CD4-positive, alpha-beta T cell treated with Interleukin-15 for 4 hours (primary cell): ENCODE measurements around the gene OR2W3.
A peak's percentile ranks its signal among the peaks of the same experiment; 100 is the strongest.

Experiments used
- DNase-seq: peaks from one replicate; pipeline ENCODE4 v3.0.0-alpha.2; 2020; ENCODE audit warnings: low spot score

OR2W3 gene

DNA sequence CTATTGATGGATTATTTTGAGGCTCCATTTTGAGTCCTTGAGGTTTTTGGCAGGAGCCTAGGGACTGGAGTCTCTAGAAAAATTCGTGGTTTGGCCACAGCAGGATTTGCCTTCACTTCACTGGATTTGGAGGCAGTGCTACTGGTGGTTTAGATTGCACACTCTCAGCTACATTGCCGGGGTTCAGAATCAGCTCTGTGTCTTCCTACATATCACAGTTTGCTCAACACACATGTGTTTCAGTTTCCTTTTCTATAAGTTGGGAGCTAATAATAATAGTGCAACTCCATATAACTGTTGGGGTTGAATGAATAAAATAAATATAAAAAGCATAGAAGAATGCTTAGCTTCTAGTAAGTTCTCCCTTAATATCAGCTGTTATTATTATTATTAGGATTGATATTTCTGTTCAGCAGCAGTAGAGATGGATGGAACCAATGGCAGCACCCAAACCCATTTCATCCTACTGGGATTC lies at the start of gene OR2W3:
OR2W3 (plus strand) TSS at position 425 of the 475 bp plus-strand sequence; CDS start at position 425, 0 bp downstream.
- no peak for DNase-seq

DNA sequence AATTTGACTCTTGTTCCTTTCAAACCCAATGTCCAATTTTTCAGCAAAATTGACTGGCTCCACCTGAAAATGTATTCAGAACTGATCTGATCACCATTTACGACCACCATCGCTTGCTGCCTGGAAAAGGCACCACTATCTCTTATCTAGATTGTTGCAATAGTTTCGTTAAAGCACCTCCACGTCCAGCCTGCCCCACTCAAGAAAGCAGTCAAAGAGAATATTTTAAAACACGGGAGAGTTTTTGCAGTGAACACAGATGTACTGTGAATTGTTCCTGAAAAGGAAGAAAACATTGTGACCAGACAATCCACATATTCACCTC lies 49.7 kb upstream of the OR2W3 start:
- no peak for DNase-seq

DNA sequence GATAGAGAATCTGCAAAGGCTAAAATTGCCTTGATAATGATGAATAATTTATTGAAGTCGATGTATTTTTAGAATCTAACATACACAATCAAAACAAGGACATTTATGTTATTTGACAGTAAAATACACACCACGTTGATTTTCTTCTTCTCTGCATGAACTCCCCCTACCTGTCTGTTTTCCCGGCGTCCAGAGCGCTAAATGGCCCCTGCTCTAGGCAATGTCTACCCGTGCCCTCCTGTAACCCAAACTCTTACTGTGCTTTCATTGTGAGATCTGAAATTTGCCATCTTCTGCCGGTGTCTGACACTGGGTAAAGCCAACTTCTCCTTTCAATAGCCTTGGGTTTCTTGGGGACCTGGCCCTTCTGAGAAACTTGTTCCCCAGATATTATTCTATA lies 47.0 kb upstream of the OR2W3 start:
- no peak for DNase-seq

DNA sequence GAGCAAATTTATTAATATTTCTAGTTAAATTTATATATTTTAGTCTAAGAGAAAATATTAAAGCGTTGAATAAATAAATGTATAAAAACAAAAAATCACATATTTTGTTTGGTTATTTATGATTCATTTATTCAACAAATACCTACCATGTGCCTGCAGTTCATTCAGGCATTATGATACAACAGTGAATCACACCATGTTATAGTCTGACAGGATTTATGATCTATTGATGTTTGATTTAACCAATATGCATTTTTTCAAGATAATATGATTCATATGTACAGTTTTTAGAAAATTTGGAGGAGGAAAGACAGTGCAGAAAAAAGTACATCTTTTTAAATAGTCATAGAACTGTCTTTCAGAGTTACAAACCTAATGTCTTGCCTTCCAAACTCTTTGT lies 45.8 kb upstream of the OR2W3 start:
- DNase-seq, result no peak

DNA sequence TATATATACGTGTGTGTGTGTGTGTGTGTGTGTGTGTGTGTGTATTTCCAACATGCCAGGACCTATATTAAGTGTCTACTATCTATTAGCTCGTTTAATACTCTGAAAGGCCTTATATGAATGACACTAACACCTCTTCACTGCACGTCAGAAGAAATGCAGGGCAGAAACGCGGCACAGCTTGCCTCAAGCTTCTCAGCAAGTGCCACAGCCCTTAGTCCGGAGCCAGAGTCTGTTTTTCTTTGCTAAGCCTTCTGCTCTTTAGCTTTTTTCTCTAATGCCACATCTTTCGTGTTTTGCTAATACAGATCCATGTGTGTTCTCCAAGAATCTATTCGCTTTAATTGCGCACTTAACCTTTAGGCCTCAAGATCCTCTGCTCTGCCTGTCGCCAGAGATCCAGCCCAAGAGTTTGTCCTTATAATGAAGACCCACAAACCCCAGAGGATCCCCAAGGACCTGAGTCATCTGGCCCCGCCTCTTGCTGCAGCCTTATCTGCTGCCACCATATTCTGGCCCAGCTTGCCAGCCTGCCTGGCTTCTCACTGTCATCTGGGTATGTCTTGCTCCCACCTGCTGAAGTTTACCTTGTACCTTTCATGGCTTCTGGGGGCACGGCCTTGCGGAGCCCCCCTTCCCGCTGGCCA lies 40.4 kb upstream of the OR2W3 start:
- no peak for DNase-seq

DNA sequence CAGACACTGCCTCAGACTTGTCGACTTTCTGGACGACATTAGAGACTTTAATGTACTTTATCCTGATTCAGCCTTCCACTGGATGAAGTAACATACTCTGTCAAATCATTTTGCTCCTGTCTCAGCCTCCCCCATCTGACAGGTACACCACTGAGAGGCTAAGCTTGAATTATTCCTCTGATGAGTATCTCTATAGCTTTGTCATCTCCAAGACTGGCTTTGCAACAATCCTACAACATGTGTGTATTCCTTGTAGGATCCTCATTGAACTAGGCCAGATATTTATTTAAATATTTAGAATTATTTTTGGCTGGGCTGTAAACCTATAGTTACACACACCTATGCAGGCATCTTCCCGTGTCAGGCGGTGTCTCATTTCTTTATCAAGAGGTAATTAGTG lies 39.5 kb upstream of the OR2W3 start:
- no peak for DNase-seq

DNA sequence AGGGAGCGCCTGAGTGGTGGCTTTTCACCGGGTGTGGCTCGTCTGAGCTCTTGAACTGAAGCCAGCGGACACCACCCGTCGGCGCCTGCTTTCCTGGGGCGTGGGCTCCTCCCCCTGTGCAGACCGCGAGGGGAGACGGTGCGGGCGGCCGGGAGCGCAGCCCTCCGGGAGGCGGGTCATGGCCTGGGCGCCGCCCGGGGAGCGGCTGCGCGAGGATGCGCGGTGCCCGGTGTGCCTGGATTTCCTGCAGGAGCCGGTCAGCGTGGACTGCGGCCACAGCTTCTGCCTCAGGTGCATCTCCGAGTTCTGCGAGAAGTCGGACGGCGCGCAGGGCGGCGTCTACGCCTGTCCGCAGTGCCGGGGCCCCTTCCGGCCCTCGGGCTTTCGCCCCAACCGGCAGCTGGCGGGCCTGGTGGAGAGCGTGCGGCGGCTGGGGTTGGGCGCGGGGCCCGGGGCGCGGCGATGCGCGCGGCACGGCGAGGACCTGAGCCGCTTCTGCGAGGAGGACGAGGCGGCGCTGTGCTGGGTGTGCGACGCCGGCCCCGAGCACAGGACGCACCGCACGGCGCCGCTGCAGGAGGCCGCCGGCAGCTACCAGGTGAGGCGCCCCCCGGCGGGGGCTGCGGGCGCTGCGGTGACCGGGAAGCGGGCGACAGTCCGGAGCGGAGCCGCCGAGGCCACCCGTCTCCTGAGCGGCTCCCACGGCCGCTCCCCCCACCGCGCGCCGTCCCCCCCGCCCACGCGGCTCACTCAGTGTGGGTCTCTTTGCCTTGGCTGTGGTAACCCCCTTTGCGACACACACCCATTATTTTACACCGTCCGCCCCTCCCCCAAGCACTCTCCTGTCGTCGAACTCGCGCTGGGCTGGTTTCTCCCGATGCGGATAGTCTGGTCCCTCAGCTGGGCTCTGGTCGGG lies 38.1 kb upstream of the OR2W3 start, which contains the start of gene TRIM58:
TRIM58 (plus strand) TSS at position 119 of the 916 bp plus-strand sequence; CDS start at position 179, 60 bp downstream.
- no peak for DNase-seq

DNA sequence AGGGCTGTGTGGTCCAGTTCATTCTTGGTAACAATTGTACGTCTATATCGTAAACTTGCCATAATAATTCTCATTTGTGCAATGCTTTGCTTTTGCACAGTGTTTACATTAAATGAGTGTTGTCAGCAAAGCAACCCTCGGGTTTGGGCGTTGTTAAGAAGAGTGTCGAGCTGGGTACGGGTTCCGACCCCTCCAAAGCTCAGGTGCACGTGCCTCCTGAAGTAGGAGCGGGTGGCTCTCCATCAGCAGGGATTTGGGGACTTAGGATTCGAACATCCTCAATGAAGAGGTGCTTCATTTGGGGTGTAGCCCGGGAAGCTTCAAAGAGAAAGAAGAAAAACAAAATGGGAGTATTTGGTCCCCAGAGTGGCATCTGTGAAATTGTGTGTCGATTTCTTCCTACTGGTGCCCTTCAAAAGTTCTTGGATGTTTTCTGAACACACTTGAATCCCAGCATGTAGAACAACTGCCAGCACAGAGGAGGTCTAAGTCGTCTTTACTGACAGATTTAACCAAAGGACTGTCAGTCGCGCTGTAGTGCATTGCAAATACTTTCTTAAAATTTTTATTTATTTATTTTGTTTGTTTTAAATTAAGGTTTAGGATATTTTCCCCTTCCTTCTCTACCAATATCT lies 37.3 kb upstream of the OR2W3 start:
- DNase-seq, result no peak

DNA sequence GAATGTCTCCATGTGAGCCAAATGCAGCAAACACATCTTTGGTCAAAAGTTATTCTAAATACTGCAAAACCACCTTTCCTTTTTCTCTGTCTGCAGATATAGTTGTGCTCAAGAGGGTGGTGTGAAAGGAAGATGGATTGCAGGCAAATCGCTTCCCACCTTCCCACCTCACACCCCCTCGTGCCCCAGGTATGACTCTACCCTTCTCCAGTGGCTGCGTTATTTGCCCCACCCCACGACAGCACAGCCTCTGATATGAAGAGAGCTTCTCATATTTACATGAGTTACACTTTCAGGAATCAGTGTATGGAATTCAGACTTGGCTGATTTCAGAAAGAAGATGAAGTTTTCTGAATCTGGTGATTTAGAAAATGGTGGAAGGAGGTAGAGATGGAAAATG lies 32.6 kb upstream of the OR2W3 start:
- DNase-seq, result no peak

DNA sequence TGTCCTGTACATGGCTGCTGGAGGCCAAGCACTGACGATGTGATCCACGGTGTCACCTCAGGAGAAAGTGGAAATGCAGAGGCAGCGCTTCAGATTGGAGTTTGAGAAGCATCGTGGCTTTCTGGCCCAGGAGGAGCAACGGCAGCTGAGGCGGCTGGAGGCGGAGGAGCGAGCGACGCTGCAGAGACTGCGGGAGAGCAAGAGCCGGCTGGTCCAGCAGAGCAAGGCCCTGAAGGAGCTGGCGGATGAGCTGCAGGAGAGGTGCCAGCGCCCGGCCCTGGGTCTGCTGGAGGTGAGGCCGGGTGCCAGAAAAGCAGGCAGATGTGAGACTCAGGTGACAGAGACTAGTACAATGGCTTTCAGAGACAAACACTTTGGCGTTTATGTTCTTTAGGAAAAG lies 30.7 kb upstream of the OR2W3 start:
- DNase-seq, result no peak

DNA sequence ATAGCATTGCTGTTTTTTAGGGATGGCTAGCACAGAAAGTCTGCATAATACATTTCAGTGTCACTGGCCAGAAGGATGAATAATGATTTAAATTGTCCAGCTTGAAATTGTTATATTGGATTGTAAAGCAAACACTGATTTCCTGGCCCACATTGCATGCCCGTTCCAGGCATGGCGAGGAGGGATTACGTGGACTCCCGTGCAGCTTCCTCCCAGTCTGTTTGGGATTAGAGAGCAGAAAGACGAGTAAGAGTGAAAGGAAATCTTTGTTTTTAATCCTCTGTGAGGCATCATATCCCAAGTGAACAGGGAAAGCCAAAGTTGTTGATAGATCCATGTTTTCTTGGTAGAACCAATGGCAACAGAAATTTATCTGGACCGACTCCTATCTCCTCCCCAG lies 30.0 kb upstream of the OR2W3 start:
- no peak for DNase-seq

DNA sequence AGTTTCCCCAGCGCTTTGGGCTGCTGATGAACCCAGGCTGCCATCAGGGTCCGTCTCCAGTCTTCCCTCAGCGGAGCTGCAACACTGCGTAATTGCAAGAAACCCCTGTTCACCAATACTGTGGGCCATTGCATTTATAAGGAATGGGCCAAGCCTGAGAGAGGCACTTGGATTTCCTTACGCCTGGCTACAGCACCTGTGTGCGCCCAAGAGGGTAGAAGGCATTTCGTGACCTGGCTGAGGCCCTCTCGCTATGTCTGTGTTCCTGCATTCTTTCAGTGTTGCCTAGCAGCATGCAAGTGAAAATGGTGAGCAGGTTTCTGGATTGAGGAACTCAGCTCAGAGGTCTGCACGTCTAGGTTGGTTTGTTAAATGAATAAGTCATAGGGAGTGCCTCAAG lies 12.0 kb upstream of the OR2W3 start:
- DNase-seq, result no peak

DNA sequence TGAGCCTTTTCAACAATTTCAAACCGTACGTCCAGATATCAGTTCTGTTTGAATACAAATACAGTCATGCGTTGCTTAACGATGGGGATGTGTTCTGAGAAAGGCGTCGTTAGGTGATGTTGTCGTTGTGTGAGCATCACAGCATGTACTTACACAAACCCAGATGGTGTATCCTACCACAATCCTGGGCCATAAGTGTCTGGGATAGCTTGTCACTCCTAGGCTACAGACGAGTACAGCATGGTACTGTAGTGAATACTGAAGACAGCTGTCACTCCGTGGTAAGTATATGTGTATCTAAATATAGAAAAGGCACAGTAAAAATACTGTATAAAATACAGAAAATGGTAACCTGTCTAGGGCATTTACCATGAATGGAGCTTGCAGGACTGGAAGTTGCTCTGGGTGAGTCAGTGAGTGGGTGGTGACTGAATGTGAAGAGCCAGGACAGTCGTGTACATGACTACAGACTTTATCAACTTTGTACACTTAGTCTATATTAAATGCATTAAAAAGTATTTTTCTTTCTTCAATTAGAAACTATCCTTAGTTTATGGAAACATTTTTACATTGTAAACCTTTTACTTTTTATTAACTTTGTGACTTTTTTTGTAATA lies 10.5 kb upstream of the OR2W3 start:
- no peak for DNase-seq

DNA sequence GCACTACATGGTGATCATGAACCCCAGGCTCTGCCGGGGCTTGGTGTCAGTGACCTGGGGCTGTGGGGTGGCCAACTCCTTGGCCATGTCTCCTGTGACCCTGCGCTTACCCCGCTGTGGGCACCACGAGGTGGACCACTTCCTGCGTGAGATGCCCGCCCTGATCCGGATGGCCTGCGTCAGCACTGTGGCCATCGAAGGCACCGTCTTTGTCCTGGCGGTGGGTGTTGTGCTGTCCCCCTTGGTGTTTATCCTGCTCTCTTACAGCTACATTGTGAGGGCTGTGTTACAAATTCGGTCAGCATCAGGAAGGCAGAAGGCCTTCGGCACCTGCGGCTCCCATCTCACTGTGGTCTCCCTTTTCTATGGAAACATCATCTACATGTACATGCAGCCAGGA lies 589 bp downstream of the OR2W3 start:
- no peak for DNase-seq

DNA sequence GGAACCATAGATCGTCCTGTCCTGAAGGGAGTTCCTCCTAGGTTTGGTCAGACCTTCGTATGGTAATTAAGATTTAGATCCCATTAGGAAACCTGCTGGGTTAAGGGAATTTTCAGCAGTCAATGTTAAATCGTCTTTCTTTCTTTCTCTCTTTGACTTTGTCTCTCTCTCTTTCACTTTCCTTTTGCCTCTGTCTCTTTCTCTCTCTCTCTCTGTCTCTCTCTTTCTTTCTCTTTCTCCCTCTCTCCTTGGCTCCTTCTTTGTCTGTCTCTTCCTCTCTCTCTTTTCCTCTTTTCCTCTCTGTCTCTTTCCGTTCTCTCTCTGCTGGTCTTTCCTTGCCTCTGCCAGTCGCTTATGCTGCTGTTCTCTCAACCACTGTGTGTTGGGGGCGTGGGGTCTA lies 8.7 kb downstream of the OR2W3 start:
- no peak for DNase-seq

DNA sequence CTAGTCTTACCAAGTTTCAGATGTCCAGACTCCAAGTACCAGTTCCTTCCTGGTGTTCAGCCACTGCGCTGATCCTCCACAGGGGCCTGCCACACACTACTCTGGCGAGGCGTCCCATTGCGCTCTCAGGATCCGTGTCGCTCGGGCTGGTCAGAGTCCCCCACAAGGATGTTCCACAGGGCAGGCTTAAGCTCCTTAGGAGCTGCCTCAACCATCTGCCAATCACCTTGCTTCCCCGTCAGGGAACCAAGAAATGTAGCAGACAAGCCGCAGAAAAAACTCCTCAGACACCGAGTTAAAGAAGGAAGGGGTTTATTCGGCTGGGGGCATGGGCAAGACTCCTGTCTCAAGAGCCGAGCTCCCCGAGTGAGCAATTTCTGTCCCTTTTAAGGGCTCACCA lies 9.8 kb downstream of the OR2W3 start:
- DNase-seq, result no peak

DNA sequence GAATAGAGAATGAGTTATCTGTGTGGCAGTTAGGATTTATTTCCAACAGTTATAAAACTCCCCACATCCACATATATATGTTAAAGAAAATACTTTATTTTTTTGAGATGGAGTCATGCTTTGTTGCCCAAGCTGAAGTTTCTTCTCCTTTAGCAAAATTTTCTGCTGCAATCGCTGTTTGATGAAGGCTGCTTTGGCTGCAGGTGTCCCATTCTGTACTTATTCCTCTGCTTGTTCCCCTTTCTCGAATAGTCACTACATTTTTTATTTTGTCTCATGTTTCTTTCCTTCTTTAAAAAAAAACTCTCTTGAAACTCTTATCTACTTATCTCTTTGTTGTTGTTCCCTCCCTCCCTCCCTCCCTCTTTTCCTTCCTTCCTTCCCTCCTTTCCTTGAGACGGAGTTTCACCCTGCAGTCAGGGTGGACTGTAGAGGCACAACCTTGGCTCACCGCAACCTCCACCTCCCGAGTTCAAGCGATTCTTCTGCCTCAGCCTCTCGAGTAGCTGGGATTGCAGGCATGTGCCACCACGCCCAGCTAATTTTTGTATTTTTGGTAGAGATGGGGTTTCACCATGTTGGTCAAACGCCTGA lies 10.6 kb downstream of the OR2W3 start:
- DNase-seq, result no peak

DNA sequence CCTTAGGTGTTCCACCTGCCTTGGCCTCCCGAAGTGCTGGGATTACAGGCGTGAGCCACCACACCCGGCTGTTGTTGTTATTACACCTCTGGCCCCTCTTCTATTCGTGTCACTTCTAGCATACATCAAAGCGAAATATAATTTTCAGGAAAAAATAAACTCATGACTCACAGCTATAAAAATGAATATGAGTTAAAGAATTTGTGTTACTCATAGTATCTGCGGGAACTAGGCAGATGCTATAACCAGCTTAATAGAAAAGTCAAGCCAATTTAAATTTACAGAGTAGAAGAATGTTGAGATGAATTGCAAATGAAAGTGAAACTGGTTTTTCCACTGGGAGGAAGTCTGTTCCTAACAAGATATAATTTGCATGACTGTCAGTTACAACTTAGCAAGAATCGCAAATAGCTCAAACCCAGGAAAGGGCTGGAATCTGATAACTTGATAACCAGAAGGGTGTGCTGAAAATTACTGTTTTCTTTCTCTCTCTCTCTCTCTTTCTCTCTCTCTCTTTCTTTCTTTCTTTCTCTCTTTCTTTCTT lies 11.2 kb downstream of the OR2W3 start:
- DNase-seq, result peak; percentile 9

DNA sequence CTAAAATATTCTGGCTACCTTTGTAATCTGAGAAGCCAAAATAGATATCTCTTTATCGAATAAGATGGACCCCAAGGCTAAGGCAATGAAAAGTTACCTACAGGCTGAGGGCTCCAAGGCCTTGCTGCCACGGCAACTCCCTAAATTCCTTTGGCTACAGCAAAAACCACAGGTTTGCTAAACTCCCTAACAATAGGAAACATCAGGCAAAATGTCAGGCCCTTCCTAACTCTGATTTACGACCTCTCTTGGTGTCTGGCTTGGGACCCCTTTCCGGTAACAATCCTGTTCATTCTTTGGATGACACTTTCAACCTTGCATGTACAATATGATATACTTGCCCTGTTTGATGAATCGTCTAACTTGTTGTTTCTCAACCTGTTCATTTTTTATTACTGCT lies 13.4 kb downstream of the OR2W3 start:
- DNase-seq, result no peak

DNA sequence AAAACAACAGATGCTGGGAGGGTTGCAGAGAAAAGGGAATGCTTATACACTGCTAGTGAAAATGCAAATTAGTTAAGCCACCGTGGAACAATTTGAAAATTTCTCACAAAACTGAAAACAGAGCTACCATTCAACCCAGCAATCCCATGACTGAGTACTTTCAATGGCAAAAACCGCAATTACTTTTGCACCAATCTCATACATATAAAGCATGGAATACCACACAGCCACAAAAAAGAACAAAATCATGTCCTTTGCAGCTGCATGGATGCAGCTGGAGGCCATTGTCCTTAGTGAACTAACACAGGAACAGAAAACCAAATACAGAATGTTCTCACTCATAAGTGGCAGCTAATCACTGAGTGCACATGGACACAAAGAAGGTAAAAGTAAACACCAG lies 18.4 kb downstream of the OR2W3 start:
- DNase-seq, result no peak

DNA sequence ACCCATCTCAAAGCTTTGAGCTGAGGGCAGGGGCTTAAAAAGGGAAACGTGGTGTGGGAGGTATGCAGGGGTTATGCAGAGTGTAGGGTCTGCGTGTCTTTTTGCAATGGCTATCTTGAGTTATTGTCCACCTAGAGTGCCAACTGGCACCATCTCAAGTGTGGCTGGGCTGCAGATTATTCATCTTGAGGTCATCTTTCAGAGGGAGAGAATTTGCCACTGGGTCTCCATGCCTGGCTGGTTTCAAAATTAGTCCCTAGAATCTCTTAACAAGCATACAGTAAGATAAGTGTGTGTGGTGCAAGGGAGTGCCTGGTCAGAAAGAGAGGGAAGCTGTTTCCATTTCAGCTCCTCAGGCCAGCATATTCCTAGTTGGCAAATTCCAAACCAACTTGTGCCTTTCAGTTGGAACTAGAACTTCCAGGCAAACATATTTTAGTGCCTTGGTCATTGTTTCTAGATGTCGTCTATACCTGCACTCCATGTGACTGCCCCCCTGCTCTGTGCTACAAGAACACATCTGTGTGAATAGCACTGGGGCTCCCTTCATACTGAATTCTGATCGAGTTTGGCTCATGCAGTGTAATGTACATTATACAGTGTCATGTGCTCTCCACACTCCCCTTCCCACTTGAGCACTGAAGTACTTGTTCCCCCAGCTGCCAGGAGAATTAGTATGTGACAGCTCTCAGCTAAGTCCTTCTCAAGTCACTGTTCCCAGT lies 19.7 kb downstream of the OR2W3 start:
- no peak for DNase-seq
